ENCODE data around the gene MEAK7.

Gene MEAK7

DNA sequence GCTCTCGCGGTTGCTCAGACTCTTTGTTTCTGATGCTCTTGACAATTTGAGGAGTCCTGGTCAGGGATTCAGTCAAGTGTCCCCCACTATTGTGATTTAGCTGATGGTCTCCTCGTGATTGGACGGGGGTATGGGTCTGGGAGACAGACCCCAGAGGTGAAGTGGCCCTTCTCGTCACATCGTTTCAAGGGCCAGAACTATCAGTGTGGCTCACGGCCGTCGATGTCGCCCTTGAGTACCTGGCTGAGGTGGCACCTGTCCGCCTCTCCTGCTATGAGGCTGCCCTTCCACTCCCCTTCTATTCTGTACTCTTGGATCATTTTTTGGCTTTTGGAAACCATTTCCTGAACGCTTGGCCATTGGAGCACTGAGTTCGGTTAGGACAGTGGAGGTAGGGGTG, 7.4 kb upstream of the MEAK7 start:
- DNase-seq (ENCODE audit: low read depth) = no peak

DNA sequence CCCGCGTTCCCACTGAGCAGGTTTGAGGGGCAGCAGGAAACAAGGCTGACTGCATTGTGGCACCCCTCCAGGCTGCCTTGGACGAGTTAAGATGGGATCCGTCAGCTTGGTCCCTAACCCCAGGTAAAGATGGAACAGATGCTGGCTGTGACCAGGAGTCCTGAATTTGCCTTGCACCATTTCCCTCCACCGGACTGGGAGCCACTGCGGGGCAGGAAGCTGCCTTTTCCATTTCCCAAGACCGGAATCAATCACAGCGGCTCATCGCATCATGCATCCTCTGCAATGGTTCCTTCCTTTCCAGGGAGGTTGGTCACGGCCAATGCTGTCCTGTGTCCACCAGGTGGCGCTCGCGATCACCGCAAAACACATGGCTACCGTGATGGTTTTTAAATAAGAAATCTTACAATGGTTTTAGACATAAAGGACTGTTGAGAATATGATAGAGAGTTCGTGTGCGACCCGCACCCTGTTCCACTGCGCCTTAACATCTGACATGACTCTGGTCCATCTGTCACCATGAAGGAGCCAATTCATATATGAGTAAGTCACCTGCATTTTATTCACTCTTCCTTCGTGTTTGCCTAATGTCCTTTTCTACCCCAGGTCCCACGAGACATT, 6.8 kb upstream of the MEAK7 start:
- no peak for DNase-seq (ENCODE audit: low read depth)

DNA sequence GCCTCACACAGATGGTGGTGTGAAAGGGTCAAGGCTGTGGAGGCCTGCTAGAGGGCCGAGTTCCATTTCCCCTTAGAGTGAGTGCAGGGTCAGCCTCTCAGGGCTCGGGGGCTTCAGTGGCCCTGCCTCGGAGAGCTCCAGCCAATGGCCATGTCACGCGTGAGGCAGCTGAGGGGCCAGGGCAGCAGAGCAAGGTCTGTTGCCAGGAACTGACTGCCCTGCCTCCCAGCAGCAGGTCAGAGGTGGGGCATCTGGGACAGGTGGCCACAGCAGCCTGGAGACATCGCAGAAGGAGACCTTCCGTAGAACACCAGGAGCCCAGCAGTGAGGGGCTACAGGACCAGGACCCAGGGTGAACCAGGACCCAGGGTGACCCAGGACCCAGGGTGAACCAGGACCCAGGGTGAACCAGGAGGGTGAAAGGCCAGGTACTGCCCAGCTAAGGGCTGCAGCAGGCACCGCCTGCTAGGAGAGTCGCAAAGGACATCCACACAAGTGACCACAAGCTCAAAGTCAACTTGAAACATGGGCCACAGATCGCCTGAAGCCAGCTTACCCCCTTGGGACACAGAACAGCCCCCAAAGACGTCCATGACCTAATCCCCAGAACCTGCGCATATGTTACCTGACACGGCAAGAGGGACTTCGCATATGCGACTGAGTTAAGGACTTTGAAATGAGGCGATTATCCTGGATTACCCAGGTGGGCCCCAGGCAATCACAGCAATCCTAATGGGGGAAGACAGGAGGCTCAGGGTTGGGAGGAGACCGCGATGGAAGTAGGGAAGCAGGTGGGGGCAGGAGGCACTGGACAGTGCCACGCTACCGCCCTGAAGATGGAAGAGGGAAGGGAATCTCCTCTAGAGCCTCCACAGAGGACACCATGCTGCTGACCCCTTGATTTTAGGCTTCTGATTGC, 4.8 kb upstream of the MEAK7 start:
- DNase-seq (ENCODE audit: low read depth) = no peak

DNA sequence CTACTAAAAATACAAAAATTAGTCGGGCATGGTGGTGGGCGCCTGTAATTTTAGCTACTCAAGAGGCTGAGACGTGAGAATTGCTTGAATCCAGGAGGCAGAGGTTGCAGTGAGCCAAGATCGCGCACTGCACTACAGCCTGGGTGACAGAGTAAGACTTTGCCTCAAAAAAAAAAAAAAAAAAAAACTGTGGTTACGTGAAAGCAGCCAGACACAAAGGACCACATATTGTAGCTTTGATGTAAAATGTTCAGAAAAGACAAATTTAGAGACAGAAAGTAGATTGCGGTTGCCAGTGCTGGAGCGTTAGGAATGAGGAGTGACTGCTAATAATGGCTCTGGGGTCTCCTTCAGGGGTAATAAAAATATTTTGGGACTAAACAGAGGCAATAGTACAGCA, 4.0 kb upstream of the MEAK7 start:
- DNase-seq (ENCODE audit: low read depth) = no peak

DNA sequence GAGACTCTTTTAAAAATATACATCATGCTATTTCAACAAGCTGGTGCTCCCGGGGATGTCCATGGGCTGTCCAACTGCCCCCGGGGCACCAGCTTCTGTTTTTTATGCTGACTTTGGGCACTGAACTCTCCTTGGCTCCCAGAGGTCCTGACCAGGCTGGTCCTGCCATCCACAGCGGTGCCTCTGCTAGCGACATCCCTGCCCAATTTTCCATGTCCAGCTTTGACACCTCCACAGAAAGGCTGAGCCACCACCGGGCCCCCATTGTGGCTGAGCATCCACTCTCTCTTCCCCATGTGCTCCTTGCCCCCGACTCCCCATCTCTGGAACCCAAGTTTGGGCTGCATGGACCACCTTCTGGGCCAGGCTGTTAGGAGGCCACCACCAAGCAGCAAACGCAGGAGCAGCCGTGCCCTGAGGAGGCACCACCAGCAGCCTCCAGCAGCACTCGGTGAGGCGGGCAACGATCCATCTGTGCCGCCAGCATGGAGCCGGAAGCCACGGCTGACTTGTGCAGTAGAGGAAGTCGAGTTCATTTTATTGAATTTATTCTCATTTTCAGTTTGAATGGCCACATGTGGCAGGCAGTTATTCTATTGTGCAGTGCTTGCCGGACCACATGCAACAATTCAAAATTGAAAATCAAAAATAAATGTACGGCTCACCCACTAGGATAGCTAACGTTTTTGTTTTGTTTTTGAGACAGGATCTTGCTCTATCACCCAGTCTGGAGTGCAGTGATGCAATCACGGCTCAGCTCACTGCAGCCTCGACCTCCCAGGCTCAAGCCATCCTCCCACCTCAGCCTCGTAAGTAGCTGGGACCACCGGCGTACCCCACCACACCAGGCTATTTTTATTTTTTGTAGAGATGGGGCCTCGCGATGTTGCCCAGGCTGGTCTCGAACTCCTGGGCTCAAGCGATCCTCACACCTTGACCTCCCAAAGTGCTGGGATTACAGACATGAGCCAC, 2.8 kb upstream of the MEAK7 start:
- DNase-seq (ENCODE audit: low read depth) = no peak

DNA sequence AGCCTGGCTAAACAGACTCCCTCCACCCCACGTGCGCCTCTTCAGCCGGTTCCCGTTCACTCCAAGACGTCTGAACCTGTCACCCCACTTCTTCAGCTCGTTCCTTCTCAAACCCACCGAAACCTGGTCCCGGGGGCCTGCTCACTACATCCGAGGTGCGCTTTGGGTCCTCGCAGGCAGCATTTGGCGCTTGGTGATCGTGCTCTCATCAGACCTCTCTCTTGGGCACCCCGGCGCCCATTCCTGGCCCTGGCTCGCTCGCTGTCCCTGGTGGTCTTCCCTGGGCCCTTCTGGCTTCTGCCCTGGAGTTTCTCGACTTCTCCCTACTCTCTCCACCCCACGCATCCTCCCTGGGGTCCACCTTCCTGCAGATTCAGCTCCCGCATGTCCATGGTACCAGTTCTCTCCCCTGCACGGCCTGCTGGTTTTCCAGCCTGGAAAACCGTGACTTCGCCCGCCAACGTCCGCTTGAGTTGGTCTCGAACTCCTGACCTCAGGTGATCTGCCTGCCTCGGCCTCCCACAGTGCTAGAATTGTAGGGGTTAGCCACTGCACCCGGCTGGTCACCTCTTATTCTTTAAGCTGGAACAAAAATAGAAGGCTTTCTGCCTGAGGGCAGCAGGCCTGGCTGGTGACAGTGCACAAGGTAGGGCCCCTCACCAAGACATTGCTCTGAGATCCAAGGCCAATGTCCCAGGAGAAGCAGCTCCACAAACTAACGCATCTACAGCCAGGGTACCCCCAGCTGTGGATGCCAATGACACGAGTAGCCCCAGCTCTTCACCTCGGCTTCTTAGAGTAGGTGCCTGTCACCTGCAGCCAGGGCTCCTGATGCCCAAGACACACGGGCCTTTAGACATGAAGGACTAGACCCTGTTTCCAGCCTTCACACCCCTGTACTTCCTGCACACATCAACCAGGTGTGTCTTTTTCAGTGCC, 1.1 kb upstream of the MEAK7 start:
- no peak for DNase-seq (ENCODE audit: low read depth)

DNA sequence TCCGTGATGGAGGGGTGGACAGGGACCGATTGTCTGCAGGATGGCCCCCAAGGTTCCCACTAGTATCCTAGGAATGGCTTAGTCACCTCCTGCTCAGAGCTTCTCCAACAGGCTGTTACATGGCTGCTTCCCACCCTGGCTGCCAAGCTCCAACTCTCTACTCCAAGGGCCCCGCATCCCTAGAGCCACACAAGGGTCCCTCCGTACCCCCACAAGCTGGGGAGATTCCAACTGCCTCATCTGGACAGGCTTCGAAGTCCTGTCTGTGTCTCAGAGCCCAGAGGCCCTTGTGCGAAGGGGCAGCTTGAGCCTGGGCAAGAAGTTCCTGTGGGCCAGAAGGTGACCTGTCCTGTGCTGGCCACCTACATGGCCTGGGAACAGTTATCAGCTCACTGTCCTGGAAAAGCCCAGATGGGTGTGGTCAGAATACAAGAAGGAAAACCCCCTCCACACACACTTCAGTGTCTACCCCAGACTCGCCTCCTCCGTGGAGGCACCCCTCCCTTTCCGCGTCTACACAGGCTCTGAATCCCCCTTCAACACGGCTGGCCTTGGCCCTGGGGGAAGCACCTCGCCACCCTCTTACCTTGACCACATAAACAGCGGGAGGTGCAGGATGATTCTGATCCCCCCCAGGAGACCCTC, 586 bp downstream of the MEAK7 start:
- no peak for DNase-seq (ENCODE audit: low read depth)

DNA sequence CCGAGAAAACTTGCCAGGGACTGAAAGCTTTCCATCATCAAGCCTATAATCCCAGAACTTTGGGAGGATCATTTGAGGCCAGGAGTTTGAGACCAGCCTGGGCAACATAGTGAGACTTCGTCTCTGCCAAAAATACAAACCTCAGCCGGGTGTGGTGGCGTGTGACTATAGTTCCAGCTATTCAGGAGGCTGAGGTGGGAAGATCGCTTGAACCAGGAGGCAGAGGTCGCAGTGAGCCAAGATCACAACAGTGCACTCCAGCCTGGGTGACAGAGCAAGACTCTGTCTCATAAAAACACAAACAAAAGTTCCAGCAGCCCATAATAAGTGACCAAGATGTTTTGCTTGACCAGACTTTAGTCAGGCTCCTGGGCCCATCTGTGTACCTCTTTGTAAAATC, 1.9 kb downstream of the MEAK7 start:
- no peak for DNase-seq (ENCODE audit: low read depth)

DNA sequence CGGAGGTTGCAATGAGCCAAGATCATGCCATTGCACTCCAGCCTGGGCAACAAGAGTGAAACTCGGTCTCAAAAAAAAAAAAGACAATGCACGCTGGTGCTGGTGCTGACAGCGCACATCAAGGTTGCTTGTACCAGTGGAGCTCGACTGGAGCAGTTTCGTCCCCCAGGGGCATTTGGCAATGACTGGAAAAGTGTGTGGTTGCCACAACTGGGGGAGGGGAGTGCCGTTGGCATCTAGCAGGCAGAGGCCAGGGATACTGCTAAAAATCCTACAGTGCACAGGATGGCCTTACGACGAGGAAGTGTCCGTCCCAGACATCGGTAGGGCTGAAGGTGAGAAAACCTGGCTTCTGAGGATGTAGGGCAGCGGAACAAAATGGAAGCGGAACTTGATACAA, 2.4 kb downstream of the MEAK7 start:
- DNase-seq (ENCODE audit: low read depth) = no peak

DNA sequence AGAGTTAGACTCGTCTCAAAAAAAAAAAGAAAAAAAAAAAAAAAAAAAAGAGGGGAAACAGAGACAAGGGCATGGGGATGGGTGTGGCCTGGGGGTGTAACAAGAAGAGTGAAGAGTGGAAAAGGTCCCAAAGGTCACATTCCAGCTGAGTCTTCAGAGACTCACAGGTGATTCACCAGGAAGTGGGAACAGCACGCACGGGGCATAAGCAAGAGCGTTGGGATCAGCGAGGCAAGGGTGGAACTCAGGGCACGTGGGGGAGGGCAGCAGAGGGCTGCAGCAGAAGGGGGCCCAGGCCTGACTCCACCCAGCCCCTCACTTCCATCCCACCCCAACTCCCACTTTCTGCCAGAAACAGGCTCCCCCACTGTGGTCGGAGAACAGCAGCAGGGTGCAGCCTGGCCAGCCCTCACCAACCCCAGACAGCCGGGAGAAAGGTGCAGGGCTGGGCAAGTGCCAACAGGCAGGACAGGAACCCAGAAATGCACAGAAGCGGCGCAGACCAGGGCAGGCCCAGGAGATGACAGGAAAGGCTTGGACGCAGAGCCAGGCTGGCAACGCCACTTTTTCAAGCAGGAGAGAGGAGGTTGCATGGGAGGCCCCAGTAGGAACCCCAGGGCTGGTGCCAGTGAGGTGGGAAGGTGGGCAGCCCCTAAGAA, 3.3 kb downstream of the MEAK7 start:
- no peak for DNase-seq (ENCODE audit: low read depth)

DNA sequence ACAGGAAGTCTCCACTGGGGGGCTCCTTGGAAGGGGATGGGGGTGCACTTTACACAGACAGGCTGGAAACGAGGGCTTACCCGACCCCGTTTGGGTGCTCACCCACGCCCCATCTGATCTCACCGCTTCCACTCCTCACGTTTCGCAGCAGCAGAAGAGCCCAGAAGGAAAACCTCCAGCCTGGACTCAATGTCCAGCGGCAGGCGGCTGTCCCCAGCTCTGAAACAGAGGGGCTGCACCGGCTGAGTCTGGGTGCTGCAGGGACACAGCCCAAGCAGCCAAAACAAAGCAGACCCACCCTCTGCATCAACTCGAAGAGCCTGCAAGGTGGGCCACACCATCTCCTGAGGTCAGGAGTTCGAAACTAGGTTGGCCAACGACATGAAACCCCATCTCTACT, 3.9 kb downstream of the MEAK7 start:
- DNase-seq (ENCODE audit: low read depth) = no peak

DNA sequence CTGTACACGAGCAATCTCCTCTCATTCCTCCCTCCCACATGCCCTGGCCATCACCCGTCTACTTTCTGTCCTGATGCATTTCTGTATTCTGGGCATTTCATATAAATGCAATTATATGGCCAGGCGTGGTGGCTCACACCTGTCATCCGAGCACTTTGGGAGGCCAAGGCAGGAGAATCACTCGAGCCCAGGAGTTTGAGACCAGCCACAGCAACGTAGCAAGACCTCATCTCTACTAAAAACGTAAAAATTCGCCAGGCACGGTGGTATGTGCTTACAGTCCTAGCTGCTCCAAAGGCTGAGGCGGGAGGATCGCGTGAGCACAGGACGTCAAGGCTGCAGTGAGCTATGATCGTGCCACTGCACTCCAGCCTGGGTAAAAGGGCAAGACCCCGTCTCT, 4.8 kb downstream of the MEAK7 start:
- DNase-seq (ENCODE audit: low read depth) = no peak

DNA sequence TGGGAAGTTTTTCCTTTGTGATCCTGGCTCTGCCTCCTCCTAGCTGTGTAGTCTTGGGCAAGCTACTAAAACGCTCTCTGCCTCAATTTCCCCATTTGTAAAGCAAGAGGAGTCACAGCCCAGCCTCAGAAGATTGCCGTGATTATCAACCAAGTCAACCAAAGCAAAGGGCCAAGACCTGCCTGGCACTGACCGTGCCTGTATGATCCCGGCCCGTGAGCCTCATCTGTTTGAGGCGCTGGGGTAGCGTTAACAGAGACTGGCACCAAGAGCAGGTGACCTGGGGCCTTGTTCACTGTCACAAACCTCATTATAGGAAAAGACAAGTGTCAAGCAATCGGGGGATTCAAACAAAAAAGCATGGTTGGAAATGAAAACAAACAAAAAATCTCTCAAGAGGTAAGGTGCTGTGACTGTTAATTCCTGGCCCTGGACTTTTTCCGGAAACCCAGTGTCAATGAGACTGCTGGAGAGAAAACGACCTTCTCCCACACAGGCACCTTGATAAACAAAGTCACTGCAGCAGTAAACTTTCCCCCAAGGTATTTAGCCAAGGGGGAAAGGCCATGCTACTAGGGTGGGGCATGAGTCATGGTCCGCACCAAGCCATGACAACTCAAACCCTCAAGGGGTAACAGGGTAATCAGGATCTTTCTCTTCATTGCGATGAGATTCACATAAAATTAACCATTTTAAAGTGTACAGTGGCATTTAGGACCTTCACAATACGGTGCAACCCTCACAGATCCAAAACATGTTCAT, 5.4 kb downstream of the MEAK7 start:
- no peak for DNase-seq (ENCODE audit: low read depth)

DNA sequence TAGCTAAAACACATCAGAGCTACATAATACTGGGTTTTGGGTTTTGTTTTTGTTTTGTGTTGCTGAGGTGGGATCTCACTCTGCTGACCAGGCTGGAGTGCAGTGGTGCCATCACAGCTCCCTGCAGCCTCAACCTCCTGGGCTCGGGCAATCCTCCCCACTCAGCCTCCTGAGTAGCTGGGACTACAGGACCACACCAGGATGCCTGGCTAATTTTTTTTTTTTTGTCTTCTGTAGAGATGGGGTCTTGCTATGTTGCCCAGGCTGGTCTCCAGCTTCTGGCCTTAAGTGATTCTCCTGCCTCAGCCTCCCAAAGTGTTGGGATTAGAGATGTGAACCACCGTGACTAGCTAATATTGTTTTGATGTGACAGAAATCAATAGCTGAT, 6.2 kb downstream of the MEAK7 start:
- DNase-seq (ENCODE audit: low read depth) = no peak

DNA sequence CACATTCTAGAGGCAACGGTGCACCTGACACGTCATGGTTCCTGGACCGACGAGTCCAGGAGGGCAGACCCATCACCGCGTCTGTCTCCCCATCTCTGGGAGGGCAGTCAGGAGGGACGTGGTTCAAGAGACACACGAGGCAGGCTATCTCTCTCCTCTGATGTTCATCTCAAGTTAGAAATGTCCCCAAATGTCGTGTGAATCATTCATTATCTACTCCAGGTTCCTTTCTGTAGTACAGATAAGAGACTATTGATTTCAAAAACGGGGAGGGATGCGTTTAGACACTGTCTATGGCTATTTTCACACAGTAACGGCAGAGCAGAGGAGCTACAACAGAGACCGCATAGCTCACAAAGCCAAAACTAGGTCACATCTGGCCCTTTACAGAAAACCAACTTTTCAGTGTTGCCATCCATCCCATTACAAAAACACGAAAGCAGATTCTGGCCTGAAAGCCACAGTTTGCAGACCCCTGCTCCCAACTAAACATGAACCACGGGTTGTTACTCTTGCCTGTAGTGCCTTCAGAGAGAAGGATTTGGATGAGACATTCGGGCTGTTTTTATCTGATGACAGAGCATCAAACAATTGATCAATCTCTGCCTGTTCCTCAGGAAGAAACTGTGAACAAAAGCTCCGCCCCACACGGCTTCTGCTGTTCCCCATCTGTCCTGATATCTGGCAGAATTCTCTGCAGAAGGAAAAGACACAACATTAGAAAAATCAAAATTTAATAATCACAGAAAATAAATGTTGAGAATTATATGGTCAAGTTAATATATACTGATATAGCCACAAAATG, 6.8 kb downstream of the MEAK7 start:
- DNase-seq (ENCODE audit: low read depth) = no peak

DNA sequence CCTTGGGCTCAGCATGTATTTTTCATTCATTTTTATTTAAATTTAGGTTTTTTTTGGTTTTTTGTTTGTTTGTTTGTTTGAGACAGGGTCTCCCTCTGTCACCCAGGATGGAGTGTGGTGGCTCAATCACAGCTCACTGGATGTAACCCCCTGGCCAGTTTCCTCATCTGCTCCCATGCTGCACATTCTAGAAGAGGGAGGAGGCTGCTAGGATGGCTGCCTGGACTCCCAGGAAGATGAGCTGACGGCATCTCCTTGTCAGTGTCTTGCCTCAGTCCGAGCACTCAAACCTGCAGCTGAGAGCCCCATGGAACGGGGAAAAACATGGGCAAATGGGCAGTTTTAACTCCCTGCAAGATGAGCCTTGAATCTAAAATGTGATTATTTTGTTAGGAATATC, 7.5 kb downstream of the MEAK7 start:
- DNase-seq (ENCODE audit: low read depth) = no peak

DNA sequence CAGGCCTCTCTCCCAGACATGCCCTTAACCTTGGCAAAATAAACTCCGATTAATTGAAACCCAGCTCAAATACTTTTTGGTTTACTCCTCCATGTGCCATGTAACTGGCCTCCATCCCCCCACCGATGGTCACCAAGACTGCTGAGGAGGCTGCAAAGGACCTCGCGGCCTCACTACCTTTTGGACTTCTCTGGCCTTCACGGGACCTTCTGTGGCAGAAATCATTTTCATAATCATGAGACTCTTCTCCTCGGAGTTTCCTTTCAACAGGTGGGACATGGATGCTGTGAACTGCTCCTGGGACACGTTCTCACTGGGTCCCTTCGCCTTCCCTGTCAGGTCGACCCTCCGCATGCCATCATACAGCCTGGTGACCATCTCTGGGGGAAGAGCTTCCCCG, 9.0 kb downstream of the MEAK7 start:
- no peak for DNase-seq (ENCODE audit: low read depth)

DNA sequence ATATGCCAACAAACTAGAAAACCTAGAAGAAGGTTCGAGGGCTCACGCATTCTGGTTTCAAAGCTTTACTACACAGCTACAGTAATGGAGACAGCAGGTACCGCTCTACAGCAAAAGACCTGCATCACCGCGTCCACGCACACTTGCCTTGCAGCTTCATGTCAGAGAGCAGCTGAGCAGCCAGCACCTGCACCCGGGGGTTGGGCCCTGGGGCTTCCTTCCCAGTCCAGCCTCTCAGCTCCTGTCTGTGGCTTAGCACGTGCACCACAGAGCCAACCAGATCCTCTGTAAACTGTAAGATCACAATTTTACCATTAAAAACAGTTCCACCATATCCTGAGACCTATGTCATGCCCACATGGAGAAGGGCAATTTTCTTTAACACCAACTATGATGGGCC, 15.3 kb downstream of the MEAK7 start:
- no peak for DNase-seq (ENCODE audit: low read depth)

DNA sequence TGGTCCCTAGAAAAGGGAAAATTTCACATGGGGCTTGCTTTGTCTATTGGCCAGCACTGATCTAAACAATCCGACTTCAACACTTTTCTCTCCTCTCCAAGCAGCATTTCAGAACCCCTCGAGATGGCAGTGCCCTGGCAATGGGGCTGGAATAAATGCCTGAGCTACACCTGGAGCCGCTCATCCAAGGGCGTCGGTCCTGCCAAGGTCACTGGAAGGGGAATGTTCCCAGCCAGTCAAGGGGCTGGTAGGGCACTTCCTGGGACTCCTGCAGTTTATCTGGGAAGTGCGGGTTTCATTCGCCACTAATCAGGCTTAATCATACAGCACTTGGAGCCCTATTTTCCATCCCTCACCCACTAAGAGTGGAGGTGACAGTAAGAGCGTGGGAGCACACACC, 17.1 kb downstream of the MEAK7 start:
- DNase-seq (ENCODE audit: low read depth) = no peak
